DMS 273 treated with DMSO at 0.1 percent for 48 hours (cell line): Measurements from ENCODE around the gene ARG2.
"Not testable (repeated sequence)": the region's sequence is repeated elsewhere in the genome, so short reads cannot be mapped to it uniquely, and the experiment has no call there.

Experiments
- DNase-seq: peaks from one replicate; lab custom pipeline; 2025; lab: John Stamatoyannopoulos, UW

Gene ARG2

GRCh38 chr14:67586369-67586768, 33.4 kb upstream of the ARG2 start:
- DNase-seq, result no peak

- DNase-seq, result no peak
These were observed 30.4 kb upstream of the ARG2 start for GRCh38 chr14:67589204-67589770.

- DNase-seq, result not testable (repeated sequence)
These were observed 26.1 kb upstream of the ARG2 start for GRCh38 chr14:67593650-67594049.

GRCh38 chr14:67595392-67595791, 24.3 kb upstream of the ARG2 start:
- DNase-seq, result no peak

GRCh38 chr14:67599698-67600561, 19.8 kb upstream of the ARG2 start, which contains the start of gene PIGH:
Gene PIGH, minus strand, starts transcription at chr14:67600268. Its CDS starts 65 bp downstream, at chr14:67600203.
- DNase-seq, result peak; percentile 65

GRCh38 chr14:67600562-67600974, 19.2 kb upstream of the ARG2 start:
- DNase-seq, result not testable (repeated sequence)

- no peak for DNase-seq
These were observed 17.6 kb upstream of the ARG2 start for GRCh38 chr14:67602076-67602475.

GRCh38 chr14:67602995-67603545, 16.6 kb upstream of the ARG2 start:
- no peak for DNase-seq

- DNase-seq, result no peak
These were observed 12.1 kb upstream of the ARG2 start for GRCh38 chr14:67607646-67608045.

GRCh38 chr14:67609642-67610310, 9.9 kb upstream of the ARG2 start:
- DNase-seq, result no peak

- DNase-seq, result no peak
These were observed 9.2 kb upstream of the ARG2 start for GRCh38 chr14:67610491-67610890.

- peak; percentile 41 for DNase-seq
These were observed 1.1 kb upstream of the ARG2 start for GRCh38 chr14:67618617-67619063.

GRCh38 chr14:67620217-67620785, 581 bp downstream of the ARG2 start:
- no peak for DNase-seq

GRCh38 chr14:67622675-67623074, 3.0 kb downstream of the ARG2 start:
- no peak for DNase-seq

GRCh38 chr14:67623114-67623513, 3.4 kb downstream of the ARG2 start:
- DNase-seq, result no peak

- DNase-seq, result not testable (repeated sequence)
These were observed 6.4 kb downstream of the ARG2 start for GRCh38 chr14:67626131-67626530.

GRCh38 chr14:67627519-67627918, 7.8 kb downstream of the ARG2 start:
- DNase-seq, result no peak

GRCh38 chr14:67630186-67630585, 10.5 kb downstream of the ARG2 start:
- DNase-seq, result peak; percentile 24

- no peak for DNase-seq
These were observed 11.2 kb downstream of the ARG2 start for GRCh38 chr14:67630938-67631337.

- no peak for DNase-seq
These were observed 13.9 kb downstream of the ARG2 start for GRCh38 chr14:67633451-67634147.

- DNase-seq, result no peak
These were observed 16.7 kb downstream of the ARG2 start for GRCh38 chr14:67636361-67636919.
